Measurements from ENCODE around the gene FAHD2A.
"Not testable (repeated sequence)": the region's sequence is repeated elsewhere in the genome, so short reads cannot be mapped to it uniquely, and the experiment has no call there.

DNA sequence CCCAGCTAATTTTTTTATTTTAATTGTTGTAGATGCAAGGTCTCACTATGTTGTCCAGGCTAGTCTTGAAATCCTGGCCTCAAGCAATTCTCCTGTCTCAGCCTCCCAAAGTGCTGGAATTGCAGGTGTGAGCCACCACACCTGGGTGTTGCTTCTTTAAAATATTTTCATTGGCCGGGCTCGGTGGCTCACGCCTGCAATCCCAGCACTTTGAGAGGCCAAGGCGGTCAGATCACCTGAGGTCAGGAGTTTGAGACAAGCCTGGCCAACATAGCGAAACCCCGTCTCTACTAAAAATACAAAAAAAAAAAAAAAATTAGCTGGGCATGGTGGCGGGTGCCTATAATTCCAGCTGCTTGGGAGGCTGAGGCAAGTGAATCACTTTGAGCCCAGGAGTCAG lies 24.2 kb upstream of the FAHD2A start:
- TF ChIP-seq, protein P1, sequence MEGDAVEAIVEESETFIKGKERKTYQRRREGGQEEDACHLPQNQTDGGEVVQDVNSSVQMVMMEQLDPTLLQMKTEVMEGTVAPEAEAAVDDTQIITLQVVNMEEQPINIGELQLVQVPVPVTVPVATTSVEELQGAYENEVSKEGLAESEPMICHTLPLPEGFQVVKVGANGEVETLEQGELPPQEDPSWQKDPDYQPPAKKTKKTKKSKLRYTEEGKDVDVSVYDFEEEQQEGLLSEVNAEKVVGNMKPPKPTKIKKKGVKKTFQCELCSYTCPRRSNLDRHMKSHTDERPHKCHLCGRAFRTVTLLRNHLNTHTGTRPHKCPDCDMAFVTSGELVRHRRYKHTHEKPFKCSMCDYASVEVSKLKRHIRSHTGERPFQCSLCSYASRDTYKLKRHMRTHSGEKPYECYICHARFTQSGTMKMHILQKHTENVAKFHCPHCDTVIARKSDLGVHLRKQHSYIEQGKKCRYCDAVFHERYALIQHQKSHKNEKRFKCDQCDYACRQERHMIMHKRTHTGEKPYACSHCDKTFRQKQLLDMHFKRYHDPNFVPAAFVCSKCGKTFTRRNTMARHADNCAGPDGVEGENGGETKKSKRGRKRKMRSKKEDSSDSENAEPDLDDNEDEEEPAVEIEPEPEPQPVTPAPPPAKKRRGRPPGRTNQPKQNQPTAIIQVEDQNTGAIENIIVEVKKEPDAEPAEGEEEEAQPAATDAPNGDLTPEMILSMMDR (IDR thresholded peaks at IDR 0.05) = not testable (repeated sequence)
- not testable (repeated sequence) for TF ChIP-seq EZH2phosphoT487 (IDR thresholded peaks at IDR 0.05)
